DMS114 treated with DMSO at 0.1 percent for 48 hours (cell line): Measurements from ENCODE around the gene FAM117A.

Source experiments
- DNase-seq: peaks from one replicate; lab custom pipeline; 2025; ENCODE audit not compliant: unreplicated experiment; lab: John Stamatoyannopoulos, UW

The FAM117A gene, protein sequence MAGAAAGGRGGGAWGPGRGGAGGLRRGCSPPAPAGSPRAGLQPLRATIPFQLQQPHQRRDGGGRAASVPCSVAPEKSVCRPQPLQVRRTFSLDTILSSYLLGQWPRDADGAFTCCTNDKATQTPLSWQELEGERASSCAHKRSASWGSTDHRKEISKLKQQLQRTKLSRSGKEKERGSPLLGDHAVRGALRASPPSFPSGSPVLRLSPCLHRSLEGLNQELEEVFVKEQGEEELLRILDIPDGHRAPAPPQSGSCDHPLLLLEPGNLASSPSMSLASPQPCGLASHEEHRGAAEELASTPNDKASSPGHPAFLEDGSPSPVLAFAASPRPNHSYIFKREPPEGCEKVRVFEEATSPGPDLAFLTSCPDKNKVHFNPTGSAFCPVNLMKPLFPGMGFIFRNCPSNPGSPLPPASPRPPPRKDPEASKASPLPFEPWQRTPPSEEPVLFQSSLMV

DNA sequence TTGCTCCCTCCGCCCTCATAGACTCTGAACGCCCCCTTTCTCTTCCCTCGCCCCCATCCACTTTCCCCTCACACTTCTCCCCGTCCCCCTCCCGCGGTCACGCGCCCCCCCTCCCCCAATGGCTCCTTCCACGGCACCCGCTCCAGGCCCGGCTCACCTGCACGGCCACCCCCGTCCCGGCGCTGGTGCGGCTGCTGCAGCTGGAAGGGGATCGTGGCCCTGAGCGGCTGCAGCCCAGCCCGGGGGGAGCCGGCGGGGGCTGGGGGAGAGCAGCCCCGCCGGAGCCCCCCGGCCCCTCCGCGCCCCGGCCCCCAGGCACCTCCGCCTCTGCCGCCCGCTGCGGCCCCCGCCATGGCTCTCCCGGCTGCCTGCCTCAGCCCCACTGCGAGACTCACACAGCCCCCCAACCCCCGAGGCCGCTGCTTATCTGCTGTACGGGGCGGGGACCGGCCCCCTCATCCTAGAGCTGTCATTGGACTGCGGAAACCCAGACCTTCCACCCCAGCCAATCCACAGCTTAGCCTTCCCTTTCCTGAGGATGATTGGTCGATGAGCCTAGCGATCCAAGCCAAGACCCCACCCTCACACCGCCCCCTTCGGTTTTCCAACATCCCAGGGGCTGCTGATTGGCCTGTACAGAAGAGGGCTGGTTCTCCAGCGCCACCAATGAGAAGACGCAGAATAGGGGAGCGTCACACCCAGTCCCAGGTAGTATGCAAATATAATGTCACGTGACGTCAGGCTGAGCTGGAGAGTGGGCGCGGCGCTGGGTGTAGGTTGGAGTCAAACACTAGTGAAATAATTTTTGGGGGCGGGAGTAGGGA is at the start of gene FAM117A:
FAM117A (minus strand) TSS at position 397 of the 824 bp plus-strand sequence; CDS start at position 353, 44 bp downstream.
- DNase-seq, result peak; percentile 98

DNA sequence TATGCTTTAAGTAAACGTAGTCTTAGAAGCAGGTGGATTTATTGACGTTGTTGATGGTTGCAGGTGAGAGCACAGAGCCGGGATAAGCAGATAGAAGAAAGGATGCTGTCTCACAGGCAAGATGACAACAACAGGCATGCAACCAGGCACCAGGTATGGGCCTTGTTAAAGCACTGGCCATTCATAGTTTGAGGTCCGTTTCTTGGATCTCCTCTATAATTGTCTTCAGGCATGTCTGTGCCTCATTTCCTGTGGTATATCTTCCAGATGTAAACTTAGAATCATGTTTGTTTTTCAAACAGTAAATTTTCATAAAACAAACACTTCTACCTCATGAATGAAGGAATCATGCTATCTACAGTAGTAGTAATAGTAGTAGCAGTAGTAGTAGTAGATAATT is 45.1 kb upstream of the FAM117A start:
- DNase-seq, result no peak

GRCh38 chr17:49798738-49799137 is 34.8 kb upstream of the FAM117A start:
- no peak for DNase-seq

DNA sequence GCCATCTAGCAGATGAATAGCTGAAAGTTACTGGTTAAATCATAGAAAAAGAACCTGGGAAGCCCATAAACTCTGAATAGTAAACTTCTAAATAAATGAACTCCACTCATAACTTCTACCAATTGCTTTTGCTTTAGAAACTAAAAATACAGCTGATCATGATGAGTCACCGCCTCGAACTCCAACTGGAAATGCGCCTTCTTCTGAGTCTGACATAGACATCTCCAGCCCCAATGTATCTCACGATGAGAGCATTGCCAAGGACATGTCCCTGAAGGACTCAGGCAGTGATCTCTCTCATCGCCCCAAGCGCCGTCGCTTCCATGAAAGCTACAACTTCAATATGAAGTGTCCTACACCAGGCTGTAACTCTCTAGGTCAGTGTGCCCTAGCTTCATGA is 34.3 kb upstream of the FAM117A start:
- DNase-seq, result no peak

DNA sequence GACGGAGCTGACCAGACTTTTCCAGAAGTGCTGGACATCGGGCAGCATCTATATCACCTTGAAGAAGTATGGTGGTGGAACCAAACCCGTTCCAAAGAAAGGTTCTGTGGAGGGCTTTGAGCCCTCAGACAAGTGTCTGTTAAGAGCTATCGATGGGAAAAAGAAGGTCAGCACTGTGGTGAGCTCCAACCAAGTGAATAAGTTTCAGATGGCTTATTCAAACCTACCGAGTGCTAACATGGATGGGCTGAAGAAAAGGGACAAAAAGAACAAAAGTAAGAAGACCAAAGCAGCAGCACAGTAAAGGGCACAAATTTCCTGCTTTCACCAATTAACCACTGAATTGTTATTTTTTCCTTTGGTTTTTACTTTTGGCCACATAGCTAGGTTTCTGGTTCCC is 31.4 kb upstream of the FAM117A start:
- no peak for DNase-seq

- no peak for DNase-seq
Observed at GRCh38 chr17:49793309-49793708, 29.4 kb upstream of the FAM117A start.

GRCh38 chr17:49789243-49789578 is 25.3 kb upstream of the FAM117A start:
- no peak for DNase-seq

DNA sequence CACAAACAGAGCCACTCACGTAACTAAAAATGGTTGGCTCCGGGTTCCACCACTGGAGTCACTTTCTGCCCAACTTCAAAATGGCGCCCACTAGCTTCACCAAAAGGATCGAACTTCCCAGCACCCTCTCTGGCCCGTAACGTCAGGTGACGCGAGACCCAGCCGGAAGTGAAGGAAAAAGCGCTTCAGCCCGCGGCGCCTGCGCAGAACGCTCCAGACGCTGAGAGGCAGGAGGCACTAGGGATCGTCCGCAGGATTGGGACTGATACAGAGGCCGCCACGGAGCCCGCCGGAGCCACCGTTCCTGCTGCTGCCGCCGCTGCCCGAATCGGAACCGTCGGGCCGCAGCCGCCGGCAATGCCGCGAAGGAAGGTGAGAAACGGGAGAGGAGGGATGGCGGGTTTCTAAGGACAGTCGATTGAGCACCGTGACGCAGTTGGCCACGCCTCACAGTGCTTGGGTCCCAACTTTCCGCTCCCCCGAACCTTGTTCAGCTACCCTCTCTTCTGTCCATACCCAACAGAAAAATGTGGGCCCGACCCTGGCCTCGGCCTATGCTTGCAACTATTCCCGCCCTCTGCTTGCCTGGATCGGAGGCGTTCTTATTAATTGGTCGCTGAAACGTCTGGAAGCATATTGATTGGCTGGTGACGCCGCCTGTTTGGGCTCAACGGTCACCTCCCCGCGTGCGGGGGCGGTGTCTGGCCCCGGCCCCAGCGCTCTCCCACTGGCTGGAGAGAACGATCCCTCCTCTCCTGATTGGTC is 24.7 kb upstream of the FAM117A start, which contains the start of gene KAT7:
KAT7 (plus strand) TSS at position 204 of the 765 bp plus-strand sequence; CDS start at position 358, 154 bp downstream.
- peak; percentile 98 for DNase-seq

GRCh38 chr17:49787884-49788477 is 24.1 kb upstream of the FAM117A start:
- DNase-seq, result no peak

DNA sequence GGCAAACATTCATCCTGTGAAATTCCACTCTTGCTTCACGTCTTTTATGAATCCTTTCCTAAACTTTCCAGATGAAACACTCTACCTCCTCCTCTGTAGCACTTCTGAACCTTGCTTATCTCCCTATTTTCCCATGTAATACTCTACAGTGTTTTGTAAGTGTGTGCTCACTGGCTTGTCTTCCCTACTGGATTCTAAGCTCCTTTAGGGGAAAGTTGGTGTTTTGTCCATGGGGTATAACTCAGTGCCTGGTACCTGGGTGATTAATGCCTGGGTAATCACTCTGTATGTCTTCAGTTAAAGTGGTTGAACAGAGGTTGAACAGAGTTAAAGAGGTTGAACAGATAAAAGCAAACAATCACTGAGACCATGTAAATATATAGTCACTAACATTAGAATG is 20.7 kb upstream of the FAM117A start:
- DNase-seq, result no peak

GRCh38 chr17:49783791-49784190 is 19.9 kb upstream of the FAM117A start:
- no peak for DNase-seq

DNA sequence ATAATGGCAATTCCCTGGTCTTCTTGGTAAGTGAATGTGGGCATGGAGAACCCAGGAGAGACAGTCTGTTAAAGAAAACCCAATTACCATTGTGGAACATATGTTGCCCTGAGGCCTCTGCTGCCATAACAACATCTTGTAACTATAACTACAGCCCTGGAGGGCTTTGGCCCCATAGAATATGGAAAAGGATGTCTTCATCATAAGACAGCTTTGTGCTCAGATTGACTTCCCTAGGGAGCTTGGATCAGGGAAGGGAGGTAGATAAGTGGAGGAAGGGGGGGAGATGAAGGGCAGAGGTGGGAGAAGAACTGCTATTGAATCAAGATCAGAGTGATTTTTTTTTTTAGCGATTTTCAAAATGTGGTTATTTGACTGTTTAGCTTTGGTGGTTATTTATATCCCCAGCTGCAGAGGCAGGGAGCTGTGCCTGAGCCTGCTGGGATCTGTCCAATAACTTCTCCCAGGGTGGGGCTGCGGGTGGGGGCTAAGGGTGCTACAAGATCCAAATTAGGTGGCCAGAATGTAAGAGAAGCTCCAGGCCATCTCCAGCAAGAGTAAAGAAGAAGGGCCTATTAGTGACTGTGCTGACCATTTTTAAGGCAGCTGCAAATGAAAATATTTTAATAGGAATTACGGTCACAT is 19.3 kb upstream of the FAM117A start:
- no peak for DNase-seq

- peak; percentile 32 for DNase-seq
Observed at GRCh38 chr17:49779739-49780231, 15.9 kb upstream of the FAM117A start.

GRCh38 chr17:49779156-49779738 is 15.3 kb upstream of the FAM117A start:
- no peak for DNase-seq

GRCh38 chr17:49777563-49777962 is 13.6 kb upstream of the FAM117A start:
- DNase-seq, result no peak

- DNase-seq, result no peak
Observed at GRCh38 chr17:49776551-49777300, 12.8 kb upstream of the FAM117A start.

- DNase-seq, result no peak
Observed at GRCh38 chr17:49775546-49776260, 11.8 kb upstream of the FAM117A start.

DNA sequence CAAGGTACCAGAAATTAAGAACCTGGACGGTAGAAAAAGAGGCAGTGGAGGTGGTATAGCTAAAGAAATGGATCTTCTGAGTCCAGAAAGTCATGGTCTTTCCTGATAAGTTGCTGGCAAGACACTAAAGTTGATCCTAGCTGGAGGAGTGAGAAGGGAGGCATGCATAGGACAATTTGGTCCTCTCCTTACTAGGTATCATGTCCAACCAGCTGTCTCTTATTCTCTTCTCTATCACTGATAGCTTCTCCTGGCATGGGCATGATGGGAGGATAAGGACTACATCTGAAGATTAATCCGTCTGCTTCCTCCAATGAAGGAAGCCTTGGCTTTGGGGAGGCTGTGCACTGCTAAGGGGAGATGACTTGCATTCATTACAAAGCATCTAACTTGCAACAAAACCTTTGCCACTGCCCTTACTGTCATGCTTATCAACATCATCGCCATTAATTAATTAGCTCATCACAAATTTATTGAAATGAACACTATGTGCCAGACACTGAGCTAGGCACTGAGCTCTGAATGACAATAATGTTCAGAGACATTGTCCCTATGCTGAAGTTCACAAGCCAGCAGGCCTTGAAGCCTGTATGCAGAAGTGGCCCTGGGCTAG is 3.1 kb upstream of the FAM117A start:
- no peak for DNase-seq
